Ramos (cell line): ENCODE results near the gene SLC25A26.
"Not testable (repeated sequence)": the region's sequence is repeated elsewhere in the genome, so short reads cannot be mapped to it uniquely, and the experiment has no call there.

Source experiments
- in situ Hi-C: fragments of 300-500 bp; cut with MboI; formaldehyde crosslinking; loops from one replicate; pipeline ENCODE4 v1.14.3; 2022; ENCODE audit warnings: low sequenced_read_pairs; ENCODE audit not compliant: unreplicated experiment

SLC25A26 gene

DNA sequence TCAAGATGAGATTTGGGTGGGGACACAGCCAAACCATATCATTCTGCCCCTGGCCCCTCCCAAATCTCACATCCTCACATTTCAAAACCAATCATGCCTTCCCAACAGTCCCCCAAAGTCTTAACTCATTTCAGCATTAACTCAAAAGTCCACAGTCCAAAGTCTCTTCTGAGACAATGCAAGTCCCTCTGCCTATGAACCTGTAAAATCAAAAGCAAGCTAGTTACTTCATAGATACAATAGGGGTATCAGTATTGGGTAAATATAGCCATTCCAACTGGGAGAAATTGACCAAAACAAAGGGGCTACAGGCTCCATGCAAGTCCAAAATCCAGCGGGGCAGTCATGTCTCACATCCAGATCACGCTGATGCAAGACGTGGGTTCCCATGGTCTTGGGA, 200.3 kb downstream of the SLC25A26 start:
- in situ Hi-C loops = not testable (repeated sequence)

DNA sequence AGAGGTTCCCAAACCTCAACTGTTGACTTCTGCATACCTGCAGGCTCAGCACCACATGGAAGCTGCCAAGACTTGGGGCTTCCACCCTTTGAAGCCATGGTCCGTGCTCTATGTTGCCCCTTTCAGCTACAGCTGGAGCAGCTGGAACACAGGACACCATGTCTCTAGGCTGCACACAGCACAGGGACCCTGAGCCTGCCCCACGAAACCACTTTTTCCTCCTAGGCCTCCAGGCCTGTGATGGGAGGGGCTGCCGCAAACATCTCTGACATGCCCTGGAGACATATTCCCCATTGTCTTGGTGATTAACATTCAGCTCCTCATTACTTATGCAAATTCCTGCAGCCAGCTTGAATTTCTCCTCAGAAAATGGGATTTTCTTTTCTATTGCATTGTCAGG, 201.1 kb downstream of the SLC25A26 start:
- in situ Hi-C loops = not testable (repeated sequence)

DNA sequence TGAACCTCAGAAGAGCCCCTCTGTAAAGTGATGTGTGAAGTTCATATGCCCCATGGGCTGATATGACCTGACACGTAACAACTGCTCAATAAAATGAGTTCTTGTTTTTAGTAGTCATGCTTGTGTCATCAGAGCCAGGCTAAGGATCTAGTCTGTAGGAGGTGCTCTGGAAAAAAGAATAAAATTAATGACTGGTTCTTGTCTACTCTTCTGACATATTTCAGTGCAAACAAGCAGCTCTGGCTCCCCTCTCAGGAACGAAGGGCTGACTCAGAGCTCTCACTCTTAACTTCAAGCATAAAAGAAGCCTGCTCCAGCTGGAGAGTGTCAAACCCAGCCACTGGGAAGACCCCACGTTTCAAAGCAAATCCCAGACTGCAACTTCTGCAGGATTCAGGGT, 203.0 kb downstream of the SLC25A26 start:
- in situ Hi-C loops = no loop called here

DNA sequence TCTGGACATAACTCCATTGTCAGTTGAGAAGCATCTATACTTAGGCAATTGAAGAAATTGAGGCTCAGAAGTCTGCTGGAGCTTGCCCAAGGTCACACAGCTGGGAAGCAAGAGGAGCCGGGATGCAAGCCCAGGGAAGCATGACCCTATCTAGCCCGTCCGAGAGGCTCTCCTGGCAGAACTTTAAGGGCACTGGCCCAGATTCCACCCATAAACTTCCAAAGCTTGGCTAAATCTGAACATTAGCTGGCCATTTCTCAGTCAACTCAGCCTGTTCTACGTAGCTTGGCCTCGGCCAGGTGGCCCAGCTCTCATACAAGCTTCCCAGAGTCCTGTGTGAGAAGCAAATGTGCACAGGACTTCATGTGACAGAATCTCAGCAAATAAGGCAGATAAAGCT, 204.2 kb downstream of the SLC25A26 start:
- in situ Hi-C loops = no loop called here

DNA sequence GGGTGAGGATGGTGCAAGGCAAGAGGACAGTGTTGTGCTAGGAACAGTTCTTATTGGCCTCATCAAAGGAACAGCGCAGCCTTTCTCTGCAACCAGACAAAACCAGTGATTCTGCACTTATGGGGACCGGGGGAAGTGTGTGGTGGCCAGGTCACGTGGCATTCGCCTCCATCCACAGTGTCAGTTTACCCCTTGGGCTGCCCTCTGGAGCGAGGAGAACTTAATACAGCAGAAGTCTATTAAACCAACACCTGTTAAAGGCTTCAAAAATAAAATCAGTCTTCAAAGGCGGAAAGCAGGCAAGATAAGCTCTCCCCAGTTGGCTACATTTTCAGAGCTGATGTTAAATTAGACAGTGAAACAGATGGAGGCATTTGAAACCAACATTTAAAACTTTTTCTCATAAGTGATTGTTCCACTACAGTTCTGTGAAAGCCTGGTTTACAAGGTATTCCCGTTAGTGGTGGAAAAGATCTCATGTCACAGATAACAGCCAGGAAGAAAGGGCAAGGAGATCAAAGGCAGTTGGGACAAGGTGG, 204.8 kb downstream of the SLC25A26 start:
- in situ Hi-C loops = no loop called here

DNA sequence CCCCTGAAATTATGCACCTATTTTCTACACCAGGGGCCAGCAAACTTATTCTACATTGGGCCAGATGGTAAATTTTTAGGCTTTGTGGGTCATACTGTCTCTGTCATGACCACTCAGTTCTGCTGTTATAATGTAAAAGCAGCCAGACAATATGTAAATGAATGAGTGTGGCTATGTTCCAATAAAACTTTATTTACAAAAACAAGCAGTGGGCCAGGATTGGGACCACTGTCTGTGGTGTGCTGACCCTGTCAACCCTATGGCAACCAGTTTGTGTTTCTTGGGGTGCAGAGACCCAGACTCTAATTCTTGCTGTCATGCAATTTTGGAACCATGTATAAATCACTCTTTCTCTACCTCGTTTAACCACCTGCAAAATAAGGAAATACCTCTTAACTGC, 205.3 kb downstream of the SLC25A26 start:
- in situ Hi-C loops = no loop called here

DNA sequence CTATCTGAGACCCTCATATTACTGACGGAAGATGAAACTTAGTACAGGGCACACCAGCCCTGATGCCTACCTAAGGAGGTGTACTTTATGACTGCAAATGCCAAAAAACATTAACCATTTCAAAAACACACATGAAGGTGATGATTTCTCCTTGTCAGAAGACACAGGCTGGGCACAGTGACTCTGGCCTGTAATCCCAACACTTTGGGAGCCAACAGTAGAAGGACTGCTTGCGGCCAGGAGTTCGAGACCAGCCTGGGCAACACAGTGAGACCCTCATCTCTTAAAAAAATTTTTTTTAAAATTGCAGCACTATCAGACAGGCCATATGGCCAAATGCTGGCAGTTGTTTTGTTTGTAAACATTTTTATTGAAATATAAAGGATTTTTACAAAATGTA, 206.6 kb downstream of the SLC25A26 start:
- in situ Hi-C loops = no loop called here

DNA sequence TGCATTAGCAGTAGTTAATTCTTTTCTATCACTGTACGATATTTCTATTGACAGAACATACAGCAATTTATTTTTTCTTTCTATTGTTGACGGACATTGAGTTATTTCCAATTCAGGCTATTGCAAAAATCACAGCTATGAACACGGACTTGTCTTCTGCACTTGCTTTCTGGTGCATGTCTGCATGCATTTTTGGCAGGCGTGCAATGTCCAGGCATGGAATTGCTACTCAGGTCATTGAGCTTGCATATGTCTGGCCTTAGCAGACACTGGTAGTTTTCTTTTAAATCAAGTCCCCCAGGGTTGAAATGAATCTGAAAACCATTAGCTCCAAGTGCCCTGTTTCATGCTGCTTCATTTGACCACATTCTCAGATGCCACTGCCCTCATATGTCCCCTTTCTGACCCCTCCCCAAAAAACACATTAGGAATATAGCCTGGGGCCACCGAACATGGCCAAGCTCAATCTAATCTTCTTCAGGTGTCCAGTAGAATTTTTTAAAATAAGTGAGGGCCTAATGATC, 207.2 kb downstream of the SLC25A26 start:
- in situ Hi-C loops = no loop called here
